Renal cortex interstitium (tissue), 11 donors: ENCODE results near the gene IGSF6. TPM values are rescaled to one million over a fixed set of nuclear protein-coding genes. Genes with fewer than 3 reads are reported as not detected.
"Not testable (repeated sequence)": the region's sequence is repeated elsewhere in the genome, so short reads cannot be mapped to it uniquely, and the experiment has no call there.

Source experiments
- DNase-seq, 11 donors: peaks; one replicate each; pipeline ENCODE4 v3.0.0-alpha.2; 2013; ENCODE audit warnings: low read depth in 9 of 11, low spot score in 4 of 11; ENCODE audit errors: extremely low read depth in 1 of 11
- polyA plus RNA-seq, 3 donors: library from polyadenylated mRNA; unstranded; fragments of 120-200 nt; gene quantifications; one replicate each; pipeline ENCODE4 v1.2.1, GENCODE V29; 2013; ENCODE audit not compliant: insufficient read length in 3 of 3

The IGSF6 gene
- polyA plus RNA-seq, 3 donors, result 3.1 to 7.1 (median 3.2) TPM

DNA sequence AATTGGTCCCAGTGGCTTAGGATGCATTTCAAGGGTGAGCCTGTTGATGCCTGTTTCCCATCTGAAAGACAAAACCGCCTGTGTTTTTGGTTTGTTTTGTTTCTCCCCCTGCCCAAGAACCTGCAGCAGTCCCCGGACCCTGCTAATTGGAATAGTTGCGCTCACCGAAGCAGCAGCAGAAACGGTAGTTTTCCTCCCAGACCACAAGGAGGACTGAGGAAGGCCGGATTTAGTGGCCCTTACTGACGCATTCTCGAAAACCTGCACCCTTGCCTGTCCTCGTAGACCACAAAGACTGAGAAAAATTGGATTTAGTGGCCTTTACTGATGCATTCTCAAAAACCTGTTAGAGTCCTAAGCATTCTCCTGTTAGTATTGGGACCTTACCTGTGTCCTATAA lies 16.7 kb downstream of the IGSF6 start:
- not testable (repeated sequence) for DNase-seq

DNA sequence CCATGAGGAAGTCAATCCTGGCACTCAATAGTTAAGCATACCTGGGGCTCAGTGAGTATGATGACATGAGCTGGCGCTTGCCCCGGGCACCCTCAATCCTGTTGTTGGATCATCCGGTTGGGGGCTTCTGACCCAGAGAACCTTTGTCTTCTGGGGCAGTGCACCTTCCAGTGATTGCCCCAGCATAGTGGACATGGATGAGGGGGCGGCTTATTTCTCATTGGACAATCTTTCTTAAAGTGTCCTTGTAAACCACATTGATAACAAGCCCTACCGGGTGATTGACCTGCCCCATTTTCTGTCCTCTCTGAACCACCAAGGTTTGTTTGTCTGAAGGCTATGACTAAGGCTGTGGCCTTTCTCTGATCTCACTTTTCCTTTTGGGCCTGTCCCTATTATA lies 18.2 kb downstream of the IGSF6 start:
- no peak for DNase-seq

DNA sequence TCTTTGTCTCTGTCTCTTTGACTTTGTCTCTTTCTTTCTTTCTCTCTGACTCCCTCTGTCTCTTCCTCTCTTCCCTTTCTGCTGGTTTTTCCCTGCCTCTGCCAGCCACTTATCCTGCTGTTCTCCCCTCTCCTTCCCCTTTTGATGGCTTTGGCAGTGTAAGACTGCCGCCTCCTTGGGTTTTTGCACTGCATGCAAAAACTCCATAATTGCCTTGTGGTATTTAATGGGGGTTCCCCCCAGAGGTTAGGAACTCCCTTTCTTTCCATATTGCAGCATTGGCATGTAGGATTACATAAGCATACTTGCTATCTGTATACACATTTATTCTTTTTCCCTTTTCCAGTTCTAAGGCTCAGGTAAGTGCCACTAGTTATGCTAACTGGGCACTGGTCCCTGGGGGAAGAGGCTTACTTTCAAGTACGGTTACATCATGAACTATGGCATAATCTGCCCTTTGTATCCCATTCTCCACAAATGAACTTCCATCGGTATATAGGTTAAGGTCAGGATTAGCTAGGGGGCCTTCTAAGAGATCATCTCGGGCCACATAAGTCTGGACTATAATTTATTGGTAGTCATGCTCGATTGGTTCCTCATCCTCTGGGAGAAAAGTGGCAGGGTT lies 20.3 kb downstream of the IGSF6 start:
- not testable (repeated sequence) for DNase-seq

DNA sequence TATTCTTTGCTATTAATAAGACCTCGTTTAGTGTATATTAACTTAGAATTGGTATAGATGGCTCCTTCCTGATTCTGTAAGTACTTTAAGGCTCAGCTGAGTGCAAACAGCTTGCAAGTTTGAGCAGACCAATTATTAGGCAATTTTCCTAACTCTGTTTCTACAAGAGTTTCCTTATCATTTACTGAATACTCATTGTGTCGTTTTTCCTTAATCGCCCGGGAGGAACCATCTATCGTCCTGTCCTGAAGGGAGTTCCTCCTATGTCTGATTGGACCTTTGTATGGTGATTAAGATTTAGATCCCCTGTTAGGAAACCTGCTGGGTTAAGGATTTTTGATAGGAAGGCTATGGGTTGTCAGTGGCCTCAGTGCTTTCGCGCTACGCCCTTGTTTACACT lies 21.0 kb downstream of the IGSF6 start:
- DNase-seq, result not testable (repeated sequence)

DNA sequence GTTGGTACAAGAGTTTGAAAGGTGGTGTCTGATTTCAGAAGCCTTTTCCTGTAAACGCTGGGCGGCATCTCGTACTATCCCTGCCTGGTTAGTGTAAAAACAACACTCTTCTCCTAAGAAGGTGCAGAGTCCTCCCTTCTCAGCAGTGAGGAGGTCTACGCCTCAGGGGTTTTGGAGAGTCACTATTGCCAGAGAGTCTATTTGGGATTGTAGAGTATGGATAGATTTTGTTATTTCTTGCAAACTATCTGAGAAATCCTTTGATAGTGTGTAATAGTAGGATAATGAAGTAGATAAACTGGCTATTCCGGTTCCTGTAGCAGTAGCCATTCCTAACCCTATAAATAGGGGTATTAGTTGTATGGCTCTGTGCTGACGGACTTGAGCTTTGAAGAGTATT lies 21.5 kb downstream of the IGSF6 start:
- DNase-seq, result not testable (repeated sequence)

DNA sequence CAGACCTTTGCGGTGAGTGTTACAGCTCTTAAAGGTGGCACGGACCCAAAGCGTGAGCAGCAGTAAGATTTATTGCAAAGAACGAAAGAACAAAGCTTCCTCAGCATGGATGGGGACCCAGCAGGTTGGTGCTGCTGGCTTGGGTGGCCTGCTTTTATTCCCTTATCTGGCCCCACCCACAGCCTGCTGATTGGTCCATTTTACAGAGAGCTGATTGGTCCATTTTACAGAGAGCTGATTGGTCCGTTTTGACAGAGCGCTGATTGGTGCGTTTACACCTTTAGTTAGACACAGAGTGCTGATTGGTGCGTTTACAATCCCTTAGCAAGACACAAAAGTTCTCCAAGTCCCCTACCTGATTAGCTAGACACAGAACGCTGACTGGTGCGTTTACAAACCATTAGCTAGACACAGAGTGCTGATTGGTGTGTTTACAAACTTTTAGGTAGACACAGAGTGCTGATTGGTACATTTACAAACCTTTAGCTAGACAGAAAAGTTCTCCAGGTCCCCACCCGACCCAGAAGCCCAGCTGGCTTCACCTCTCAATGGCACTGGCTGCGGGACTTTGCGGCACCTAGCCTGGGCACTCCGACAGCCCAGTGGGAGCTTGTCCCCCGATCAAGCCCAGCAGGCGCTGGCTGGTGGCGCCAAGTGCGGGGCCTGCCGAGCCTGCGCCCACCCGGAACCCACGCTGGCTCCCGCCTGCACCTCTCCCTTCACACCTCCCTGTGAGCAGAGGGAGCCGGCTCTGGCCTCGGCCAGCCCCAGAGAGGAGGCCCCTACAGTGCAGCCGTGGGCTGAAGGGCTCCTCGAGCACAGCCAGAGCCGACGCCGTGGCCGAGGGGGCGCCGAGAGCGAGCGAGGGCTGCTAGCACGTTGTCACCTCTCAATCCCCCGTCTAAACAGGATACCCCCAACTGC lies 22.5 kb downstream of the IGSF6 start:
- DNase-seq, result not testable (repeated sequence)

- DNase-seq, result no peak
Measured at GRCh38 chr16:21628772-21629171, 23.6 kb downstream of the IGSF6 start.

DNA sequence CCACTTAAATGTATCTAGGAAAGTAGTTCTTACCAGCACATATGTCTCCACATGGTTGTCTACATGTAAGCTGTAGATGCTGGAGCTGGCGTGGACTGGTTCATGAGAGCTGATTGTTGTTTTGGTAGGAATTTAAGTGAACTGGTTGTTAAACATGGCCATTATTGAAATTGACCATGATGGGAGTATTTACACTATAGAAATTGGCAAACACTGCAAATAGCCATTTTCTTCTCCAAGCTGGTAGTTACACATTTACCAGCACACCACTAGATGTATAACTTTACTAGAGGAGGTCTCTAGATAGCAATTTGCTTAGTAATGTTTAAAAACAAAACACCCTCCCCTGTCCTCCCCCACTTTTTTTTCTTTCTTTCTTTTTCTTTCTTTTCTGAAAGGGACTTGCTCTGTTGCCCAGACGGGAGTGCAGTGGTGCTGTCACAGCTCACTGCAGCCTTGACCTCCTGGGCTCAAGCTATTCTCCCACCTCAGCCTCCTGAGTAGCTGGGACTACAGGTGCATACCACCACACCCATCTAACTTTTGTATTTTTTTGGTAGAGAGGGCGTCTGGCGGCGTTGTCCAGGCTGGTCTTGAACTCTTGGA lies 24.2 kb downstream of the IGSF6 start:
- DNase-seq, result no peak

- DNase-seq, result peak in 3 of 11 donors; percentile 18 to 32 (median 23)
Measured at GRCh38 chr16:21626659-21627277, 25.6 kb downstream of the IGSF6 start.

- peak in 2 of 11 donors; percentile 30 to 45 for DNase-seq
Measured at GRCh38 chr16:21625026-21625425, 27.4 kb downstream of the IGSF6 start.

GRCh38 chr16:21622545-21622944 lies 29.9 kb downstream of the IGSF6 start:
- DNase-seq, result no peak

DNA sequence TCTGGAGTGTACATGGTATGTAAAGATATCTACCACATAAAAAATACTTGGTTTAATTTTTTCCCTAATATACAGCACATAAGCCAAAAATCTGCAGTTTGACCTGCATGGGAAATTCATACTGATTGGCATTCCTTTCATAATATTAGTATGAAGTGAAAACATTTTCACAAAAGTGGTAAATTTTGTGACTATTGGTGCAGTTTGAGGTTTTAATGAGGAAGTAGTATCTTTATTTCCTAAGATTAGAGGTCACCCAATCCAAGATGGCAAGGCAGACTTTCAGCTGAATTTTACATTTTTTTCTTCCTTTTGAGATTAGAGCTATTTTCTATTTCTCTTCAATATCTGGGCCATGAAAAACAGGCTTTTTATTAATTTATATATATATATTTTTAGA lies 31.8 kb downstream of the IGSF6 start:
- no peak for DNase-seq

GRCh38 chr16:21619765-21620425 lies 32.5 kb downstream of the IGSF6 start:
- no peak for DNase-seq

DNA sequence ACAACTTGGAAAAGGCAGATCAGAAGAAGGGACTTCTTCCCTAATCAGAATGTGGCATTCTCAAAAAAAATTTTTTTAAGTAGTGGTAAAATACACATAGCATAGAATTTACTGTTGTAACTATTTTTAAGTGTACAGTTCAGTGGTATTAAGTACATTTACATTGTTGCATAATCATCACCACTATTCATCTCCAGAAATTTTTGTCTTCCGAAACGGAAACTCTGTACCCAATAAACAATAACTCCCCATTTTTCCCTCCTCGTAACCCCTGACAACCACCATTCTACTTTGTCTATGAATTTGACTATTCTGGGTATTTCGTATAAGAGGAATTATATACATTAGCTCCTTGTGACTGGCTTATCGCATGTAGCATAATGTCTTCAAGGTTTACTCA lies 34.1 kb downstream of the IGSF6 start:
- DNase-seq, result no peak

- DNase-seq, result no peak
Measured at GRCh38 chr16:21617607-21618006, 34.8 kb downstream of the IGSF6 start.

- DNase-seq, result no peak
Measured at GRCh38 chr16:21614896-21615295, 37.5 kb downstream of the IGSF6 start.

- DNase-seq, result no peak
Measured at GRCh38 chr16:21613781-21614180, 38.6 kb downstream of the IGSF6 start.

GRCh38 chr16:21613361-21613760 lies 39.0 kb downstream of the IGSF6 start:
- no peak for DNase-seq
